ENCODE data around the gene PPY.

Gene PPY

DNA sequence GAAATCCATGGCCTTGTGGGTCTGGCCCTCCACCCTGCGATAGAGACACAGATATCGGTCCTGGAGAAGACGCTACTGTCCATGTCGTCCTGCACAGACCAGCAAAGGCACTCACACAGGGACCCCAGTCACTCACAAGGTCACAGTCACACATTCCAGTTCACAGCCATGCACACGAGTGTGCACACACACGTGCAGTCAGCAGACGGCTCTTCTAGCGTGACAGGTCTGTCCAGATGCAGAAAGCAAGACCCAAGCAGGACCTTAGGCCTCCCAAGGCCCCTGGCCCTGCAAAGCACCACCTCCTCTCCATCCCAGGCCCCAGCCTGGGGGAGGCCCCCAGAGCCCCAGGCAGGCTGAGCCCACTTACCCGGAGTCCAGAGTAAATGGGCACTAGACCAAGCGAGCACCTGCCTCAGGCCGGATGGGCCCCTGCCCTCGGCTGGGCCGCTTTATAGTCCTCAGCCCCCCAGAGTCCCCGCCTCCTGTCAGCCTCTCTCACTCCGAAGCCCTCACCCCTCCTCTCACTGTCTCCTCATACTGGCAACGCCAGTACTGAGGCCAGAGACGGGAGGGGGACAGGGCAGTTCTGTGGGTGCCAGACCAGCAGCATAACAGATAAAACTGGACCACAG, at the start of gene PPY:
PPY (minus strand) TSS at position 426 of the 635 bp plus-strand sequence. CDS start 822 bp downstream, outside the sequence.
- no peaks in the 10 kb centered on the region for H3K36me3 ChIP-seq (ENCODE audit: insufficient read depth, low read length)
- H3K79me2 ChIP-seq (ENCODE audit: insufficient read depth, low read length), result no peaks in the 10 kb centered on the region
- H2AFZ ChIP-seq (ENCODE audit: low read depth, low read length), result no peak within 1 kb of the TSS
- peaks cover 18% of the 10 kb centered on the region for H3K27me3 ChIP-seq (ENCODE audit: insufficient read depth, low read length, poor library complexity)
- ATAC-seq (ENCODE audit: insufficient read depth, low read depth), result no peak
- no peak for TF ChIP-seq CTCF (IDR thresholded peaks at IDR 0.05; ENCODE audit: borderline replicate concordance, extremely low read depth, low read length, poor library complexity, severe bottlenecking)
- no peak for TF ChIP-seq EZH2 (IDR thresholded peaks at IDR 0.05; ENCODE audit: borderline replicate concordance, low read depth, low read length, severe bottlenecking)
- H3K4me2 ChIP-seq (ENCODE audit: insufficient read depth, low read length), result no peak within 1 kb of the TSS
- no peak within 1 kb of the TSS for H3K27ac ChIP-seq (ENCODE audit: low read length)
- H3K4me1 ChIP-seq (ENCODE audit: insufficient read depth, low read length), result no peaks in the 10 kb centered on the region
- no peak within 1 kb of the TSS for H3K4me3 ChIP-seq (ENCODE audit: low read depth in 1 of 2, low read length in 2 of 2)
- H3K9ac ChIP-seq (ENCODE audit: low read depth, low read length), result no peak within 1 kb of the TSS
- DNase-seq, result no peak
- peaks cover 4% of the 10 kb centered on the region; the same call in 1 of the 2 replicates for H4K20me1 ChIP-seq (ENCODE audit: insufficient read depth, low read length)
- no peaks in the 10 kb centered on the region for H3K9me3 ChIP-seq (ENCODE audit: insufficient read depth, low read length, severe bottlenecking)

GRCh38 chr17:43988301-43988700, 46.0 kb upstream of the PPY start:
- Histone ChIP-seq H3K27me3 (ENCODE audit: insufficient read depth, low read length, poor library complexity) (no peaks in the 10 kb centered on the region), H3K4me1 (ENCODE audit: insufficient read depth, low read length) (no peaks in the 10 kb centered on the region), H4K20me1 (ENCODE audit: insufficient read depth, low read length) (no peaks in the 10 kb centered on the region), H3K9me3 (ENCODE audit: insufficient read depth, low read length, severe bottlenecking) (no peaks in the 10 kb centered on the region), H2AFZ (ENCODE audit: low read depth, low read length) (no peak overlapping the region), H3K4me3 (ENCODE audit: low read depth in 1 of 2, low read length in 2 of 2) (no peak overlapping the region), H3K79me2 (ENCODE audit: insufficient read depth, low read length) (no peaks in the 10 kb centered on the region), H3K36me3 (ENCODE audit: insufficient read depth, low read length) (no peaks in the 10 kb centered on the region), H3K9ac (ENCODE audit: low read depth, low read length) (no peak overlapping the region), H3K27ac (ENCODE audit: low read length) (no peak overlapping the region), H3K4me2 (ENCODE audit: insufficient read depth, low read length) (no peak overlapping the region)
- no peak for ATAC-seq (ENCODE audit: insufficient read depth, low read depth)
- no peak for TF ChIP-seq EZH2 (IDR thresholded peaks at IDR 0.05; ENCODE audit: borderline replicate concordance, low read depth, low read length, severe bottlenecking)
- TF ChIP-seq CTCF (IDR thresholded peaks at IDR 0.05; ENCODE audit: borderline replicate concordance, extremely low read depth, low read length, poor library complexity, severe bottlenecking), result no peak
- DNase-seq, result no peak

- Histone ChIP-seq H3K27me3 (ENCODE audit: insufficient read depth, low read length, poor library complexity) (no peaks in the 10 kb centered on the region), H3K9me3 (ENCODE audit: insufficient read depth, low read length, severe bottlenecking) (no peaks in the 10 kb centered on the region), H4K20me1 (ENCODE audit: insufficient read depth, low read length) (no peaks in the 10 kb centered on the region), H2AFZ (ENCODE audit: low read depth, low read length) (no peak overlapping the region), H3K9ac (ENCODE audit: low read depth, low read length) (no peak overlapping the region), H3K4me1 (ENCODE audit: insufficient read depth, low read length) (no peaks in the 10 kb centered on the region), H3K36me3 (ENCODE audit: insufficient read depth, low read length) (no peaks in the 10 kb centered on the region), H3K4me3 (ENCODE audit: low read depth in 1 of 2, low read length in 2 of 2) (no peak overlapping the region), H3K4me2 (ENCODE audit: insufficient read depth, low read length) (no peak overlapping the region), H3K79me2 (ENCODE audit: insufficient read depth, low read length) (no peaks in the 10 kb centered on the region), H3K27ac (ENCODE audit: low read length) (no peak overlapping the region)
- no peak for DNase-seq
- ATAC-seq (ENCODE audit: insufficient read depth, low read depth), result no peak
- TF ChIP-seq CTCF (IDR thresholded peaks at IDR 0.05; ENCODE audit: borderline replicate concordance, extremely low read depth, low read length, poor library complexity, severe bottlenecking) (no peak), EZH2 (IDR thresholded peaks at IDR 0.05; ENCODE audit: borderline replicate concordance, low read depth, low read length, severe bottlenecking) (no peak)
These were observed 45.1 kb upstream of the PPY start for GRCh38 chr17:43987131-43988021.
